ENCODE results near the gene BAZ1A. TPM values are rescaled to one million over a fixed set of nuclear protein-coding genes. Genes with fewer than 3 reads are reported as not detected.
A peak's percentile ranks its signal among the peaks of the same experiment; 100 is the strongest.

BAZ1A gene, protein sequence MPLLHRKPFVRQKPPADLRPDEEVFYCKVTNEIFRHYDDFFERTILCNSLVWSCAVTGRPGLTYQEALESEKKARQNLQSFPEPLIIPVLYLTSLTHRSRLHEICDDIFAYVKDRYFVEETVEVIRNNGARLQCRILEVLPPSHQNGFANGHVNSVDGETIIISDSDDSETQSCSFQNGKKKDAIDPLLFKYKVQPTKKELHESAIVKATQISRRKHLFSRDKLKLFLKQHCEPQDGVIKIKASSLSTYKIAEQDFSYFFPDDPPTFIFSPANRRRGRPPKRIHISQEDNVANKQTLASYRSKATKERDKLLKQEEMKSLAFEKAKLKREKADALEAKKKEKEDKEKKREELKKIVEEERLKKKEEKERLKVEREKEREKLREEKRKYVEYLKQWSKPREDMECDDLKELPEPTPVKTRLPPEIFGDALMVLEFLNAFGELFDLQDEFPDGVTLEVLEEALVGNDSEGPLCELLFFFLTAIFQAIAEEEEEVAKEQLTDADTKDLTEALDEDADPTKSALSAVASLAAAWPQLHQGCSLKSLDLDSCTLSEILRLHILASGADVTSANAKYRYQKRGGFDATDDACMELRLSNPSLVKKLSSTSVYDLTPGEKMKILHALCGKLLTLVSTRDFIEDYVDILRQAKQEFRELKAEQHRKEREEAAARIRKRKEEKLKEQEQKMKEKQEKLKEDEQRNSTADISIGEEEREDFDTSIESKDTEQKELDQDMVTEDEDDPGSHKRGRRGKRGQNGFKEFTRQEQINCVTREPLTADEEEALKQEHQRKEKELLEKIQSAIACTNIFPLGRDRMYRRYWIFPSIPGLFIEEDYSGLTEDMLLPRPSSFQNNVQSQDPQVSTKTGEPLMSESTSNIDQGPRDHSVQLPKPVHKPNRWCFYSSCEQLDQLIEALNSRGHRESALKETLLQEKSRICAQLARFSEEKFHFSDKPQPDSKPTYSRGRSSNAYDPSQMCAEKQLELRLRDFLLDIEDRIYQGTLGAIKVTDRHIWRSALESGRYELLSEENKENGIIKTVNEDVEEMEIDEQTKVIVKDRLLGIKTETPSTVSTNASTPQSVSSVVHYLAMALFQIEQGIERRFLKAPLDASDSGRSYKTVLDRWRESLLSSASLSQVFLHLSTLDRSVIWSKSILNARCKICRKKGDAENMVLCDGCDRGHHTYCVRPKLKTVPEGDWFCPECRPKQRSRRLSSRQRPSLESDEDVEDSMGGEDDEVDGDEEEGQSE (N-terminal part only)
- total RNA-seq (2013; cell fraction: nucleolus; rRNA removed) = 105 and 106 TPM in 2 replicates
- 61.6 and 67.1 TPM in 2 replicates for total RNA-seq (2014; rRNA removed)
- 89.9 and 96.5 TPM in 2 replicates for total RNA-seq (2014; rRNA removed; fragmentation: Illumina TruSeq; extraction: Trizol)
- 46.9 and 48.0 TPM in 2 replicates for total RNA-seq (2021)
- polyA plus RNA-seq (2011; ENCODE audit: low read depth) = 18.3 TPM
- 53.5 and 80.6 TPM in 2 replicates for polyA plus RNA-seq (2011; rRNA removed)
- 15.3 and 22.6 TPM in 2 replicates for polyA plus RNA-seq (2011; cell fraction: cytosol; rRNA removed)
- 36.8 and 50.4 TPM in 2 replicates for polyA plus RNA-seq (2011; cell fraction: nucleus; rRNA removed)
- 24.1 and 28.8 TPM in 2 replicates for polyA plus RNA-seq (2012)
- polyA plus RNA-seq (2014; fragmentation: Illumina TruSeq; extraction: Trizol) = 76.7 and 125 TPM in 2 replicates
- 10 to 100 TPM; 38.5 to 39.9 TPM for polyA plus RNA-seq (2014; fragmentation: Nextera tagmentation; extraction: Ambion mirVana)
- 44.4 and 57.3 TPM in 2 replicates for polyA plus RNA-seq (2014; rRNA removed)
- 10 to 100 TPM; 34.3 to 38.8 TPM for polyA plus RNA-seq (2016; fragmentation: Nextera tagmentation; extraction: Ambion mirVana)
- 35.4 and 47.5 TPM in 2 replicates for polyA minus RNA-seq (2011; rRNA and poly(A)+ RNA removed)
- polyA minus RNA-seq (2011; cell fraction: cytosol; rRNA and poly(A)+ RNA removed) = 29.5 and 34.0 TPM in 2 replicates
- polyA minus RNA-seq (2011; cell fraction: nucleus; rRNA and poly(A)+ RNA removed) = 13.9 and 29.7 TPM in 2 replicates
- Bru-seq, nascent RNA = percentile 83 among the genes with signal in this experiment
- BruChase-seq, experiment 1, labeled RNA remaining after a 6-hour chase = percentile 89 among the genes with signal in this experiment
- BruChase-seq, experiment 2, labeled RNA remaining after a 2-hour chase = percentile 86 among the genes with signal in this experiment
- long read RNA-seq, experiment 1, partial matches to known transcripts = 30 of 33 reads
- long read RNA-seq, experiment 1, other reads (novel, unspliced or antisense) = 3 of 33 reads
- long read RNA-seq, experiment 2, partial matches to known transcripts = 38 of 42 reads
- long read RNA-seq, experiment 2, other reads (novel, unspliced or antisense) = 3 of 42 reads

DNA sequence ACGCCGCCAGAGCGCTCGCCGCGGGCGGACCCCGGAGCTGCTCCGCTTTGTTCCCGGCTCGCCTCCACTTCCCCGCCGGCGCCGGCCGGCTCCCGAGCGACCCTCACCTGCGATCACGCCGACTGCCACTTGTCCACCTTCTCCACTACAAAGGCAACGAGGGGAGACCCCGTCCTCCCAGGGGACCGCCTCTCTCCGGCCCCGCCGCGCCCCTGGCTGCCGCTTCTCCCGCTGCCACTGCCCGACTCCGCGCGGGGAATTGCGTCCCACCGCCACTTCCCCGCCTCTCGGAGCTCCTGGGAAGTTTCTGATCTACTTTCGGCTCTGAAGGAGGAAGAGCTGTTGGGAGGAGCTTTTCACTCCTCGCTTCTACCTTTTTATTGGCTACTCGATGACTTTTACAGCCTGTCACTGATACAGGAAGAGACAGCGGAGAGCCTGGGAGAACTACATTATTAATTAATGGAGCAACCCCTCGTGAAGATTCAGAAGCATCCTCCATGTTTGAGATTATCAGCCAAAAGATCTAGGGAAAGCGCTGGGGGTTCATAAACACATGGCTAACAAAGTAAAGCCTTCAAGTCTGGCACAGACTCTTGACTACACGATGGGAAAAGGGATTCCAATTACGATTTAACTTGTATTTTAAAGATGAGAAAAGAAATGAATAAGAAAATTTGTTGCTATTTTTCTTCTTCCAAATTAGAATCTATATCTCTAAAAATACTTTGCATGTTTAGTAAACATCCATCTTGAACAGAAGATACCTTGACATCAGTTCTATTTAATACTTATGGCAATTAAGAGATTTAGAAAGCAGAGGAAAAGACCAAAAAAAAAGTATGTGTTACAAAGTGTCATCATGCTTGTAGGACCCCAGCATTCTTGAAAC, at the start of gene BAZ1A:
TSS of gene BAZ1A (minus strand) at position 330 of the 892 bp plus-strand sequence. CDS start 756 bp downstream, outside the sequence.
- FAIRE-seq = peak; percentile 57
- no peaks in the 10 kb centered on the region; the same call in 1 of the 2 replicates for H3K4me1 ChIP-seq (ENCODE audit: control insufficient read depth, insufficient read depth, low read length)
- TF ChIP-seq RAD51 (IDR thresholded peaks at IDR 0.05) = no peak
- peak; percentile 90 for TF ChIP-seq MEF2B (IDR thresholded peaks at IDR 0.05; ENCODE audit: partially characterized antibody, poor library complexity, severe bottlenecking)
- peak; percentile 89 for TF ChIP-seq EED (IDR thresholded peaks at IDR 0.05; ENCODE audit: low read depth)
- no peak for TF ChIP-seq RAD21 (IDR thresholded peaks at IDR 0.05; ENCODE audit: insufficient read depth, low read depth, low read length)
- TF ChIP-seq, protein P1, sequence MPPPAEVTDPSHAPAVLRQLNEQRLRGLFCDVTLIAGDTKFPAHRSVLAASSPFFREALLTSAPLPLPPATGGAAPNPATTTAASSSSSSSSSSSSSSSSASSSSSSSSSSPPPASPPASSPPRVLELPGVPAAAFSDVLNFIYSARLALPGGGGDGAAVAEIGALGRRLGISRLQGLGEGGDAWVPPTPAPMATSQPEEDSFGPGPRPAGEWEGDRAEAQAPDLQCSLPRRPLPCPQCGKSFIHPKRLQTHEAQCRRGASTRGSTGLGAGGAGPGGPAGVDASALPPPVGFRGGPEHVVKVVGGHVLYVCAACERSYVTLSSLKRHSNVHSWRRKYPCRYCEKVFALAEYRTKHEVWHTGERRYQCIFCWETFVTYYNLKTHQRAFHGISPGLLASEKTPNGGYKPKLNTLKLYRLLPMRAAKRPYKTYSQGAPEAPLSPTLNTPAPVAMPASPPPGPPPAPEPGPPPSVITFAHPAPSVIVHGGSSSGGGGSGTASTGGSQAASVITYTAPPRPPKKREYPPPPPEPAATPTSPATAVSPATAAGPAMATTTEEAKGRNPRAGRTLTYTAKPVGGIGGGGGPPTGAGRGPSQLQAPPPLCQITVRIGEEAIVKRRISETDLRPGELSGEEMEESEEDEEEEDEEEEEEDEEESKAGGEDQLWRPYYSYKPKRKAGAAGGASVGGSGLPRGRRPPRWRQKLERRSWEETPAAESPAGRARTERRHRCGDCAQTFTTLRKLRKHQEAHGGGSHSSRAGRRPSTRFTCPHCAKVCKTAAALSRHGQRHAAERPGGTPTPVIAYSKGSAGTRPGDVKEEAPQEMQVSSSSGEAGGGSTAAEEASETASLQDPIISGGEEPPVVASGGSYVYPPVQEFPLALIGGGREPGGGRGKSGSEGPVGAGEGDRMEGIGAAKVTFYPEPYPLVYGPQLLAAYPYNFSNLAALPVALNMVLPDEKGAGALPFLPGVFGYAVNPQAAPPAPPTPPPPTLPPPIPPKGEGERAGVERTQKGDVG (CRISPR knock-in tag; IDR thresholded peaks at IDR 0.05) = no peak

More for the DNA sequence above, at the start of gene BAZ1A:
- ChIA-PET RAD21 (ENCODE audit: unreplicated experiment) (interaction anchor here (0.7 to 1.4 kb wide), 6 partner anchors 66 to 542 kb away, joined by 3 to 4 read pairs (median 4); partner anchors contain the start of gene FAM177A1), CTCF (interaction anchor here (0.6 to 1.0 kb wide), 5 partner anchors 106 to 366 kb away, joined by 3 to 6 read pairs (median 3); partner anchors contain the start of genes FAM177A1 and SRP54), POLR2A (interaction anchor here (0.6 to 3.6 kb wide), 5 partner anchors 107 to 1121 kb away, joined by 3 to 33 read pairs (median 4); partner anchors contain the start of genes FAM177A1, PPP2R3C, PRORP and SRP54), SMC1A (ENCODE audit: uncharacterized antibody, unreplicated experiment) (interaction anchor here (1.0 to 1.2 kb wide), 2 partner anchors 108 to 176 kb away, joined by 3 to 7 read pairs; partner anchors contain the start of gene SRP54)
- Histone ChIP-seq H3K4me2 (ENCODE audit: control insufficient read depth, insufficient read depth) (peak within 1 kb of the TSS; percentile 58), H3K79me2 (ENCODE audit: control insufficient read depth, insufficient read depth, low read length) (peaks cover 54% of the 10 kb centered on the region), H2AFZ (ENCODE audit: control insufficient read depth, low read depth, low read length) (peak within 1 kb of the TSS; percentile 81), H3K27me3 (replicated peaks in 1 of 2; ENCODE audit: control insufficient read depth in 2 of 2, insufficient read depth in 2 of 2, low read length in 1 of 2) (no peaks in the 10 kb centered on the region), H3K9me3 (replicated peaks; ENCODE audit: control insufficient read depth, insufficient read depth, low read length) (no peaks in the 10 kb centered on the region), H4K20me1 (ENCODE audit: control insufficient read depth, insufficient read depth) (no peaks in the 10 kb centered on the region), H3K9ac (ENCODE audit: control insufficient read depth, insufficient read depth, low read length) (peak within 1 kb of the TSS; percentile 98), H3K27ac (ENCODE audit: control insufficient read depth, insufficient read depth) (peak within 1 kb of the TSS; percentile 98), H3K36me3 (ENCODE audit: control insufficient read depth in 2 of 2, insufficient read depth in 2 of 2, low read length in 1 of 2) (peaks cover 0 to 10% of the 10 kb centered on the region in 2 experiments; a peak in 1 of 4 replicates), H3K4me3 (peak within 1 kb of the TSS; percentile 88)
- WGBS (ENCODE audit: insufficient coverage, insufficient replicate concordance, low lambda C conversion rate, missing lambda C conversion rate) = under 1% methylated on average over 46 of the region's 46 CpGs
- intact Hi-C loops (cut with micrococcal nuclease; ENCODE audit: unreplicated experiment) (loop anchor here (10.0 kb wide), 1 partner anchor 540 kb away; no protein-coding TSS in a partner anchor), in situ Hi-C loops (cut with MboI) (no loop called here)
- ATAC-seq (peak; percentile 39), DNase-seq (ENCODE audit: low read depth, low spot score) (peak; percentile 41)
- BruUV-seq (replicated peaks) = TSS peak; percentile 84

All from GM12878 (cell line).